ENCODE data around the gene EXOC4. TPM values are rescaled to one million over a fixed set of nuclear protein-coding genes. Genes with fewer than 3 reads are reported as not detected.

EXOC4 gene
- total and polyA plus RNA-seq, 2 of the 8 experiments (the other 6 are each of a cell fraction or from before 2014, with no cell fraction given), result 27.0 to 67.3 TPM

DNA sequence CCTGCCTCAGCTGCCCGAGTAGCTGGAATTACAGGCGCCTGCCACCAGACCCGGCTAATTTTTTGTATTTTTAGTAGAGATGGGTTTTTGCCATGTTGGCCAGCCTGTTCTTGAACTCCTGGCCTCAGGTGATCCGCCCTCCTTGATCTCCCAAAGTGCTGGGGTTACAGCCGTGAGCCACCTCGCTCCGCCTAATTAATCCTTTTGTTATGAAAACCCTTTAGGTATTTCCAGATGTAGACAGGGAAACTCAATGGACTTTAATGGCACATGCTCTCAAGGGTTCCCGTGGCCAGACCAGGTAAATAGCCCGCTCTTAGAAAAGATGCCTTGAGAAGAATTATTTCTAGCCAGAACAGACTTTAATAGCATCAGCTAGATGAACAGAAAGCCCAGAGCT, 19.7 kb upstream of the EXOC4 start:
- Histone ChIP-seq H2AFZ (ENCODE audit: low read length) (no peak overlapping the region), H4K91ac (replicated peaks; ENCODE audit: insufficient read length, low read length) (no peak overlapping the region), H3K4me3 (ENCODE audit: extremely low read depth in 1 of 4, insufficient read depth in 2 of 4, low read depth in 3 of 4, low read length in 4 of 4) (no peak overlapping the region), H3K23ac (ENCODE audit: insufficient read length) (no peak overlapping the region), H2BK120ac (replicated peaks; ENCODE audit: low read depth, low read length) (no peak overlapping the region), H3K4ac (replicated peaks; ENCODE audit: insufficient read length, low read depth, low read length) (no peak overlapping the region), H3K4me2 (ENCODE audit: insufficient read depth in 1 of 2, low read depth in 2 of 2, low read length in 2 of 2) (no peak overlapping the region), H2BK12ac (ENCODE audit: low read depth, low read length) (no peak overlapping the region), H4K5ac (ENCODE audit: insufficient read length, low read depth, low read length) (no peak overlapping the region), H3K4me1 (replicated peaks in 1 of 4; ENCODE audit: control insufficient read depth in 3 of 4, insufficient read depth in 4 of 4, low read length in 3 of 4) (no peaks in the 10 kb centered on the region), H3K9me3 (ENCODE audit: insufficient read depth in 2 of 2, low read depth in 1 of 2, low read length in 1 of 2) (no peaks in the 10 kb centered on the region), H3K18ac (ENCODE audit: extremely low read depth, low read length) (no peak overlapping the region), H3K36me3 (ENCODE audit: control insufficient read depth in 2 of 4, insufficient read depth in 4 of 4, low read length in 3 of 4) (no peaks in the 10 kb centered on the region), H3K79me1 (ENCODE audit: low read depth, low read length) (no peaks in the 10 kb centered on the region), H3K9ac (replicated peaks in 1 of 4; ENCODE audit: extremely low read depth in 1 of 4, low read depth in 3 of 4, low read length in 3 of 4) (no peak overlapping the region), H3K27ac (ENCODE audit: low read depth, low read length) (no peak overlapping the region), H2BK20ac (ENCODE audit: low read length) (no peak overlapping the region), H2BK5ac (ENCODE audit: low read depth, low read length) (no peak overlapping the region), H3K56ac (replicated peaks; ENCODE audit: insufficient read length, low read depth, low read length) (no peak overlapping the region), H4K8ac (ENCODE audit: extremely low read depth, insufficient read depth, low read length) (no peak overlapping the region), H2BK15ac (ENCODE audit: low read length) (no peak overlapping the region), H2AK5ac (ENCODE audit: low read depth, low read length) (no peak overlapping the region), H3K79me2 (ENCODE audit: control insufficient read depth in 1 of 2, insufficient read depth in 2 of 2, low read length in 2 of 2) (no peaks in the 10 kb centered on the region), H4K20me1 (replicated peaks in 1 of 2; ENCODE audit: control insufficient read depth in 1 of 2, insufficient read depth in 2 of 2, low read length in 2 of 2) (no peaks in the 10 kb centered on the region), H3K14ac (ENCODE audit: insufficient read length) (no peak overlapping the region), H3K23me2 (ENCODE audit: low read depth, low read length) (no peaks in the 10 kb centered on the region), H3K27me3 (replicated peaks in 1 of 4; ENCODE audit: control insufficient read depth in 3 of 4, extremely low read depth in 1 of 4, insufficient read depth in 3 of 4, low read length in 3 of 4) (no peaks in the 10 kb centered on the region)
- 93% methylated on average over 9 of the region's 9 CpGs; no CpG with 5 or more reads in 1 of the 2 experiments for WGBS, 2 experiments (ENCODE audit: extremely low coverage in 1 of 2, insufficient coverage in 1 of 2, insufficient read length in 1 of 2, insufficient replicate concordance in 2 of 2, low coverage in 1 of 2, low lambda C conversion rate in 2 of 2, missing lambda C conversion rate in 1 of 2)
- DNase-seq (ENCODE audit: low read depth in 1 of 2, low spot score in 2 of 2) (no peak), FAIRE-seq (no peak)
- CTCF ChIA-PET (ENCODE audit: partially characterized antibody), result interaction anchor here (0.6 to 0.9 kb wide), 2 partner anchors 143 to 201 kb away, joined by 4 read pairs; no protein-coding TSS in a partner anchor
- POLR2A ChIA-PET (ENCODE audit: partially characterized antibody), result interaction anchor here (0.7 kb wide), 1 partner anchor 194 kb away, joined by 3 read pairs; no protein-coding TSS in a partner anchor
- TF ChIP-seq CHD1 (IDR thresholded peaks at IDR 0.05; ENCODE audit: low read depth, low read length), result no peak
- TF ChIP-seq, protein P1, sequence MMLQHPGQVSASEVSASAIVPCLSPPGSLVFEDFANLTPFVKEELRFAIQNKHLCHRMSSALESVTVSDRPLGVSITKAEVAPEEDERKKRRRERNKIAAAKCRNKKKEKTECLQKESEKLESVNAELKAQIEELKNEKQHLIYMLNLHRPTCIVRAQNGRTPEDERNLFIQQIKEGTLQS (IDR thresholded peaks at IDR 0.05; ENCODE audit: insufficient read depth, low read depth, low read length), result no peak
- no peak for TF ChIP-seq TBP (IDR thresholded peaks at IDR 0.05; ENCODE audit: low read depth, low read length)
- no peak for TF ChIP-seq JUN (IDR thresholded peaks at IDR 0.05; ENCODE audit: low read depth, low read length)
